Measurements from ENCODE around the gene CNTN5.

DNA sequence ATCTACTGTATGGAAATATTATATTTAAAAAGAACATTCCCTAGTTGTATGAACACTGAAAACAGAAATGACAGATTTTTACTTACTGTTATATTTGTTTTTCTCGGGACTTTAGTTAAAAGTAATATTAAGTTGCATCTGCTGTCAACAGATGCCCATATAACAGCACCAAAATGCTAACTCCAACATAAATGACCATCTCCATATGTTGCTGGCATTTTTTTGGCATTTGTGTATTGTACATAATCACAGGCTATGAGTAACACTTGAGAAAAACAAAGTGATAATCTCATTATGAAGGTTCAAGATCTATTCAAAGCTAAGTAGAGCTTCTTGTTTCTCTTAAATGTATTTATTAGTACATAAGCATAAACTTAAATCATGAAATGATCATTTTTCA, 172.0 kb downstream of the CNTN5 start:
- TF ChIP-seq, protein P1, sequence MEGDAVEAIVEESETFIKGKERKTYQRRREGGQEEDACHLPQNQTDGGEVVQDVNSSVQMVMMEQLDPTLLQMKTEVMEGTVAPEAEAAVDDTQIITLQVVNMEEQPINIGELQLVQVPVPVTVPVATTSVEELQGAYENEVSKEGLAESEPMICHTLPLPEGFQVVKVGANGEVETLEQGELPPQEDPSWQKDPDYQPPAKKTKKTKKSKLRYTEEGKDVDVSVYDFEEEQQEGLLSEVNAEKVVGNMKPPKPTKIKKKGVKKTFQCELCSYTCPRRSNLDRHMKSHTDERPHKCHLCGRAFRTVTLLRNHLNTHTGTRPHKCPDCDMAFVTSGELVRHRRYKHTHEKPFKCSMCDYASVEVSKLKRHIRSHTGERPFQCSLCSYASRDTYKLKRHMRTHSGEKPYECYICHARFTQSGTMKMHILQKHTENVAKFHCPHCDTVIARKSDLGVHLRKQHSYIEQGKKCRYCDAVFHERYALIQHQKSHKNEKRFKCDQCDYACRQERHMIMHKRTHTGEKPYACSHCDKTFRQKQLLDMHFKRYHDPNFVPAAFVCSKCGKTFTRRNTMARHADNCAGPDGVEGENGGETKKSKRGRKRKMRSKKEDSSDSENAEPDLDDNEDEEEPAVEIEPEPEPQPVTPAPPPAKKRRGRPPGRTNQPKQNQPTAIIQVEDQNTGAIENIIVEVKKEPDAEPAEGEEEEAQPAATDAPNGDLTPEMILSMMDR (IDR thresholded peaks at IDR 0.05), result no peak
- TF ChIP-seq EP300 (IDR thresholded peaks at IDR 0.05) (no peak), POLR2A (IDR thresholded peaks at IDR 0.05) (no peak)

Data from upper lobe of left lung (tissue), 4 donors.